Measurements from ENCODE around the gene NUAK2.
"Not testable (repeated sequence)": the region's sequence is repeated elsewhere in the genome, so short reads cannot be mapped to it uniquely, and the experiment has no call there.

NUAK2 gene

DNA sequence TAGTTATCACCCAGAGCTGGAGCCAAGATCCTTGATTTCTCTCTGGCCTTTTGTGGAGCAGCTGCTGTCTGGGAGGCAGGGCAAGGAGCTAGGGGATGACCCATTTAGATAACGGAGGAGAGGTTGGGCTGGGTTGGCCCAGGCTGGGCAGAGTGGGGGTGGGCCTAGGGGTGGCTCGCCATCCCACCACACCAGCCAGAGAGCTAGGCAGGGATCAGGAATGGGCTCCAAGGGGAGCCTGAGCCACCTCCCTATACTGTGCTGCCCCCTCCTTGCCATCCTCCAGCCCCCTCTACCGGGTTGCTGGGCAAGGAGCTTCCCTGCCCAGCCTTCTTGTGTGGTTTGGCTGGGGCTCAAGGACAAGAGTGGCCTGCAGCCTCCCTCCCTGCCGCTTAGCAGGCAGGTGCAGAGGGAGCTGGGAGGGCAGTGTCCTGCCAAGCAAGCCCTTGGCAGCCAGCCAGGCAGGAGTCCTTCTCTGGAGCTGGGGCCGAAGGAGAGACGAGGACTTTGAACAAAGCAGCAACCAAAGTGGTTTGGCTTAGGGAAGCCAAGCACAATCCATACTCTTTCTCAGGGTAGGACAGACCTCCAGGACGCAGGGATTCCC is 4.1 kb downstream of the NUAK2 start:
- no peak for DNase-seq

DNA sequence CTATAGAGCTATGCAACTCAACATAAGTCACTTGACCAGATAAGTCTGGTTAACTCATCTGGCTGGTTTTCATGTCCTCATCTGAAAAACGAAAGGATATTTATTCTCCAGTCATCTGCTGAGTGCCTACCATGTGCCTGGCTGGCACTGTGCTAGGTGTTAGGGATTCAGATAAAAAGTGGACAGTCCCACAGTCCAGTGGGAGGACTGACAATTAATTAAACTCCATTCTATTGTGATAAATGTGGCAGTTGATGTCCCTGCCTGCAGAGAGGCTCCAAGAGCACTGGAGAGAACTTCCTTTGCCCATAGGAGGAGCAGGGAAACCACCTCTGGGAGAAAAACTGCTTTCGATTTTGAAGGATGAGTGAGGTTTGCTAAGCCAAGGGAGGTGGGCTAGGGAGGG is 5.4 kb downstream of the NUAK2 start:
- DNase-seq: no peak

DNA sequence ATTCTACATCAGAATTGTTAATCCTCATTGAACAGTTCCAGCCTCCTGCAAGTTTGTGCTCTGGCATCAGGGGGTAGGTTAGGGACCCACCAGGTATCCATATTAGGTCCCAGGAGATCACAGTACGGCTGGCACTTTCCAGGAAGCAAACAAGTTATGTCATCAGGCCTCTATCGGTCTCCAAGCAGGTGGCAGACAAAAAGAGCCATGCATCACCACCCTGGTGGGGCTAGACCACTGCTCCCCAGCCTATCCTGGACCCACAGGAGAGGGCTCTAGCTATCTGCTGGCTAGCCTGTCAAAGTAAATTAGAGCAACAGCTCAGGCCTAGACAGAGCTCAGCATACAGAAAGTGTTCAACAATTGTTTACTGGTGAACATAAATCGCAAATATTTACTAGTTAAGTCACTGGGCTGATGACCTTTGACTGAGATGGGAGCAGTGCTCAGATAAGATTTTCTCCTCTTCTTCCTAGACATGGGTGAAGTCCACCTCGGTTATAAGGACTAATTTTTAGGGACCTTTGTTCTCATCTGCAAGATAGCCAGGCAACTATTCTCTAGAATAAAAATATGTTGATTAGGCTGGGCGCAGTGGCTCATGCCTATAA is 6.4 kb downstream of the NUAK2 start:
- no peak for DNase-seq

DNA sequence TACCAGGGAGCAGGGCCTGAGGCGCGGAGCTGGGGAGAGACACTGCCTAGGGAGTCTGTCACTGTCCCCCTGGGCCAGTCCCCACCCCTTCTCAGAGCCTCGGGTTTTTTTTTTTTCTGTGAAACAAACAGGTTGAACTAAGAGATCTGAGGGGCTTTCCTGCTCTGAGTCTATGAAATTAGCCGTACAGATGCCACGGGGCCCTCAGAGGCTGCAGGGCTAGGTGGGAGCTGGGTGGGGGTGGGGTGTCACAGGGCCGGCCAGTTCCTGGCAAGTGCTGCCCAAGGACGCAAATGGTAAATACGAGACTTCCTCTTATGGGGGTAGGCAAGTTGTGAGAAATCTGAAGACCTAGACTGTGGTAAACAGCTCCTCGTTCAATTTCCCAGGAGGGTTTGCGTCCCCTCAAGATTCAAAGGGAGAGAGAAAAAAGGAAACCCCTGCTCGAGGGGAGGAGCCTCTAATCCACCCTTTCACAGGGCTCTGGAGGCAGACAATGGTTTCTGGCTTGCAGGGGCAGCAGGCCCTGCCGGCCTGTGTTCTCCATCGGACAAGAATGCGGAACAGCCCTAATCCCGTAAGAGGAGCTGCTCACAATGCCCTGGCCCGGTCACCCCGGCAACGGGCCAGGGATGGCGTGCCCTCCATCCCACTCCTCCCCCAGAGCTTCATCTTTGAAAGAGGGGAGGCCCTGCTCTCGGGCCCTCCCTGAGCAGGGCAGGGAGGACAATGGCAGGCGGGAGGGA is 7.8 kb downstream of the NUAK2 start:
- no peak for DNase-seq

DNA sequence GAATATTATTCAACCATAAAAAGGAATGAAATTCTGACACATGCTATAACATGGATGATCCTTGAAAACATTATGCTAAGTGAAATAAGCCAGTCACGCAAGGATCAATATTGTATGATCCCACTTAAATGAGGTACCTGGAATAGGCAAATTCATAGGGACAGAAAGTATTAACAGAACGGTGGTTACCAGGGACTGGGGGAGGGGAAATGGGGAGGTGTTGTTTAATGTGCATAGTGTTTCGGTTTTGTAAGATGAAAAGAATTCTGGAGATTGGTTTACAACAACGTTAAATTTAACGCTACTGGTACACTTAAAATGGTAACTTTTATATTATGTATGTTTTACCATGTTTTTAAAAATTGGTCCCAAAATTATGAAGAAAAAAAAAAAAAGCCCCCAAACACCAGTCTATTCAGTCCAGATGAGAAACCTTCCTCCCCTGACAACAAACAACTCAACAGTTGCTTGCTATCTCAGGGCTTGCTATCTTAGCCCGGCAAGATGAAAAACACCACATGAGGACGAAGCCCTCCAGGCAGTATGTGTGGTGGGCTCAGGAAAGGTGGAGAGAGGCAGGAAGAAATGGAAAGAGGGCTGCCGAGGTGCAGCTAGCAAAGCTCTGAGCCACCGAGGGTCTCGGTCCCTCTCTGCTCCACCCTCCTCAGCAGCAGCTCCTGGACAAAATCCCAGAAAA is 8.5 kb downstream of the NUAK2 start:
- DNase-seq: no peak

DNA sequence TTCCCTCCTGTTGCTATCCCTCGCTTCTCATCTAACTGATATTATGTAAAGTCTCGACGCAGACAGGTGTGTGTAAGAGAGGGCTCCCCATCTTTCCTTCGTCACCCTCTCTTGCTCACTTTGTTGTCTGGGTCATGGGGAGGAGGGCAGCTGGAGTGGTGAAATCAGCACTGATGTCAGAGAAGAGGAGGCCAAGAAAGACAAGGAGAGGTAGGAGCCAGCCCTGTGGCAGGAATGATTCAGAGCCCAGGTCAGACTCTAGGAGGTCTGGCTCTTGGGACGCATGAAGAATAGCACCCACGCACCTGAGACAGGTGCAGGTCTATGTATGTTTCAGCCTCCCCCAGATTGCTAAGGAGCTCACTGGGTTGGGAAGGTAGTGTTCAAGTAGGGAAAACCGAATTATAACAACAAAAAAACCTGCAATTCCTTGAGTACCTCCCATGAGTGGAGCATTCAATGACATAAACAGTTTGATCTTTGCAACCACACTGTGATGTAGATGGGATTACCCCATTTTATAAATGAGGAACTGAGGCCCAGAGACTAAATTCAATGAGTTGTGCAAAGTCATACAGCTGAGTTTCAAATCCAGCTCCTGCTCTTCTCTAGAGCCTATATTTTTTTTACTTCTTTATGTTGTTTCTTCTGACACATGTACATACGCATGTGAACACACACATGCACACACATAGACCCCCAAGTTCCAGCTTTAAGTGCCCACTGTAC is 10.4 kb downstream of the NUAK2 start:
- DNase-seq: no peak

DNA sequence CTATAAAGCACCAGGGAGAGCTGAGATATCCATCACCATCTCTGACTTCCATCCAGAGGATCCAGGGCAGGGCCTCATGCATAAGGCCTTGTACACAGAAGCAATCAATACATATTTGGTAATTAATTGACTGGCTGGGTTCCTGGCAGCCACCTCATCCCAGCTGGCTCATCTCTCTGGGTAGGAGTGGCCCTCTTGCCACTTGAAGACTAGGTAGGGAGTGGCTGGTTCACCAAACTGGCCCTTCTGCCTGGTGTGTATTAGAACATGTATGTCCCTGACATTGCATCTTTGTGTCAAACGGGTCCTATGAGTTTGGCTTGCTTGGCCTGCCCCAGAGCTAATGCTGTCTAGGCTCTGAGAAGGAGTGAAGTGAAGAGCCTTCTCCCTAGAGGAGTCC is 11.8 kb downstream of the NUAK2 start:
- no peak for DNase-seq

DNA sequence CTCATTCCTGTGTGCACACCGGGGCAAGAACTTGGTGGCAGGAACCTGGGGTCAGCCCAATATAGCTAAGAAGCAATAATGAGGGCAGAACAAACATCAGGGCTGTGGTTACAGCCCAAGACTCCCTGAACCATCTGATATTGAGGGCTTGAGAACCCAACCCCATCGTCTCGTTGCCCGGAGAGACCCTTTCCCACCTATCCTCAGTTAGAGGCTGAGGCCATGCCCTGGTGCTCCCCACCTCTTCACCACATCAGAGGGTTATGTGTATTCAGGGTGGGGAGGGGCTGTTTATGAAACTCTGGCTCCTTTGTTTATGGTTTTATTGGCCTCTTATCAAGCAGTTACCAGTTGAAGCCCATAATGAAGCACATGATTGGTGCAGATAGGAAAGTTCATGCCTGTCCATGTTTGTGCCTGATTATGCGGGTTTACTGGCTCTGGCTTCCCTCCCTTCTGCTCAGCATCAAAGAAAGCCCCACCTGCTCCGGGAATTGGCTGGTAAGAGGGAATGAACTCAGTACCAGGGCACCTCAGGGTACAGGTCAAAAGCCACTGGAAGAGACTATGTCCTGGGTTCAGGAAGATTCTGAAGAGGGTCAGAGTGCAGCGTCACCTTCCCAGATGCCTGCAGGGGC is 14.5 kb downstream of the NUAK2 start:
- no peak for DNase-seq

DNA sequence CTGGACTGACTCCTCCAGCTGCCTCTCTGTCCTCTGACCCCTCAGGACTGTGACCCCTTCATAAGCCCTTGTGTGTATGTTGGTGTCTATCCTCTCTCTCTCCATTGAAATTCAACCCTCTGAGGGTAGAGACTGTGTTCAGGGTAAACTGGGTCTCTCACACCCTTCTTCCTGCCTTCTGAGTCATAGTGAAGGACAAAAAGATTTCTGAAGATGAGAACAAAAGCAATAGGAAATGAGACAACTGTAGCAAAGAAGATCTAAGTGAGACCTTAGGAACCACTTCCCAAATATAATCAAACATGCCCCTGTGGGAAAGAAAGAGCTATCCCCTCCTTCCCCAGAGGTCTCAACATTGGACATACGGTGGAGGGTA is 16.9 kb downstream of the NUAK2 start:
- DNase-seq: no peak

DNA sequence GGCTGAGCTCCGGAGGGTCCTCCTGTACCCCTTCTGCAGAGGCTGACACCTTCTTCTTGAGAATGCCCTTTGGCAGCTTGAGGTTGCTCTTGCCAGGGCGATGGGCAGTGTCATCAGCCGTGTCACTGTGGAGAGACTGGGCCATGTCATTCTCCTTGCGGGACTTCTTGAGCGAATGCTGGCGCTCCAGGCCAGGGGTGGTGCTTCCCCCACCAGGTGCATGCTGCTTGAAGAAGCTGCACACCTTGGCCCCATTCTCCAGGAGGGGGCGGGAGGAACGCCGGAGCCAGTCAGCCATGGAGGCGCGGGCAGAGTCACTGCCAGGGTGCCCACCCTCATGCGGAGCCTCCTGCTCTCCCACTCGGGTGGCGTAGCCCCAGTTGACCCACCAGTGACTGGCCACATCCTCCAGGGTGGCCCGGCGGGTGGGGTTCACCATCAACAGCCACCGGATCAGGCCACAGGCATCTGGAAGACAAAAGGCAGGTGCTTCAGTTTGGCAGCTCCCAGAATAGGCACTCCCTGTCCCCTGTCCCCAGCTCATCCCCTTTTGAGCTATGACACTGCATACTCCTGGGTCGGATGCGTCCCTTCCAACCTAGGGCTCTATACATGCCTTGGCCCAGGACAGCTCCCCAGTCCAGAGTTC is 17.4 kb downstream of the NUAK2 start:
- no peak for DNase-seq

DNA sequence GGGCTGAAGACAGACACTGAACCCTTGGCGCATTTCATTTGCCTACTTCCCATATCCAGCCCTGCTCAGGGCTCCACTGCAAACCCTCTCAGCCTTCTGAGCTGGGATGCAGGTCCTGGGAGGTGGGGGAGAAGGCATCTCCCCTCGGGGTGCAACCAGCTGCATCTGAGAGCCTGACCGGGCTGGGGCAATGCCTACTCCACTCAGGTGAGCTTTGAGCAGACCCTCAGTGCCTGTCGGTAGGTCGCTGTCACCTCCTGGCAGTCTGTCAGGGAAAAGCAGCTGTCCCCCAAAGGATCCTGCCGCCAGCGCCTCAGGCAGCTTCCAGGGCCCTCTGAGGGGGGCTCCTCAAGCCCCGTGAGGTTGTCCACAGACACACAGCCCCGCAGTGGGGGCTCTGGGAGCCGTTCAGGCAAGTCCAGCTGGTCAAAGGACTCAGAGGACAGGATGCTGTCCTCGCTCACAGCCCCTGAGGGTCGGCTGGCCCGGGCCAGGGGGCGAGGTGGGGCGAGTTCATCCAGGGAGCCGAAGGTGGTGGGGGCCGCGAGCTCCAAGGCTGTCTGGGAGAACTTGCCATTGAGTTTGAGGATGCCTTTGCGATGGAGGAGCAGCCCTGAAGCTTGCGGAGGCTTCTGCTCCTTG is 18.2 kb downstream of the NUAK2 start:
- no peak for DNase-seq

DNA sequence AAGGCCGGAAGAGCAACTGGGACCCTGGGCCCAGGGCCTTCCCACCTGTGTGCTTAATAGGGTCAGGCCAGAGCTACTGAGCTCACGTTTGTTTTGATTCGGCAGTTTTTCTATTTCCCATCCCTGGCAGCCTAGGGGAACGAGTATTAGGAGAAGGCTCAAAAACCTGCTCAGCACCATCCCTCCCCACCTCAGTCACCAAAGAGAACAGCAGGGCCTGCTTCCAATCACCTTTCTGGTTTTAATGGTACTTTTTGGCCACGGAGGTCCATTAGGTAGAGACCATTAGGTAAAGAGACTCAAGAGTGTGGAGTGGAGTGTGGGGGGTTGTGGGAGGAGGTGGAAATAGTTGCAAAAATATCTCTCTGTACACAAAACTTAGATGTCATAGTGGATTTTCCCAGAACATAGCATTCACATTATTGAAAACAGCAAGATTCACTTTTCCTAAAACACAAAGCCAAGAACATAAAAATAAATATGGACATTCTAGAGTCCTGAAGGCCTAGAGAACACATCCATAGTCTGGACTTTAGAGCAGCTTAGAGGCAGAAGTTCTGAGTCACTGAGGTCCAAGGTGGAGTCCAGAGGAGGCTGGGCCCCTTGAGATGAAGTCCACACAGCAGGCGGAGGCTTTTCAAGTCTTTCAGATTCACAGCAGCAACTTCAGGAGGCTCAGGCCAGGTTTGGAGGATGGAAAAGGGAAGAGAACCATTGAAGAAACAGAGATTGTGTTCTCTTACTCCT is 19.5 kb downstream of the NUAK2 start:
- no peak for DNase-seq

DNA sequence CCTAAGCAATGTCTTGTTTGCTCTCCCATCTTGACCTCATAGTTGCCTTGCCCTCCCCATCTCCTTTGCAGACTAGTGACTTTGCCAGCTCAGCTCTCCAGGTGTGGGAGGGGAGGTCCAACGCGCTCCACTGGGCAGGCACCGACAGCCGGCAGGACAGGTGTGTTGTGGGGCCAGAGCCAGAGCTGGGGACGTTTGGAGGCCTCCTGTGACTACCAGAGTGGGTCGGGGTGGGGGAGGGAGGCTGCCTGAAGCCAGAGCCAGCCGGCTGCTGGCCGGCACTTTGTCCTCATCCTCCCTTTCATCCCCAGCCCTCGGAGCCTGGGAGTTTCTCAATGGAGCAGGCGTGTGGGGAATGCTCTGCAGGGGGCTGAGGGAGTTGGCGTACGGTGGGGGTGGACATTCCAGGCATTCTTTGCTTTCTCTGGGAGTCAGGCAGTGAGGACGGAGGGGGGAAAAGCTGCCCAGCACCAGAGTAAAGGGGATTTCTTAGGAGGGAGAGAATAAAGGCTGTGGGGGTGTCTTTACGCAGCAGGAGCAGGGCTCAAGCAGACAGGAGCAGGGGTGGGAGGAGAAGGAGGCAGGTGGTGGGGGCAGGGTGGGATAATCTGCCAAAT is 20.2 kb downstream of the NUAK2 start:
- DNase-seq: no peak

DNA sequence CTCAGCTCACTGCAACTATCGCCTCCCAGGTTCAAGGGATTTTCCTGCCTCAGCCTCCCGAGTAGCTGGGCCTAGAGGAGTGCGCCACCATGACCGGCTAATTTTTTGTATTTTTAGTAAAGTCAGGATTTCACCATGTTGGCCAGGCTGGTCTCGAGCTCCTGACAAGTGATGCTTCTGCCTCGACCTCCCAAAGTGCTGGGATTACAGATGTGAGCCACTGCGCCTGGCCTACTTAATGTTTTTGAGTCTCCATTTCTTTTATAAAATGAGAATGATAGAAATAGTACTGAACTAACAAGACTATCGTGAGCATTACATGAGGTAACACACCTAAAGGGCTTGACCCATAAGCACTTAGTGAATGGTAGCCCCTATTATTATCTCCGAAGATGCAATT is 21.4 kb downstream of the NUAK2 start:
- no peak for DNase-seq

DNA sequence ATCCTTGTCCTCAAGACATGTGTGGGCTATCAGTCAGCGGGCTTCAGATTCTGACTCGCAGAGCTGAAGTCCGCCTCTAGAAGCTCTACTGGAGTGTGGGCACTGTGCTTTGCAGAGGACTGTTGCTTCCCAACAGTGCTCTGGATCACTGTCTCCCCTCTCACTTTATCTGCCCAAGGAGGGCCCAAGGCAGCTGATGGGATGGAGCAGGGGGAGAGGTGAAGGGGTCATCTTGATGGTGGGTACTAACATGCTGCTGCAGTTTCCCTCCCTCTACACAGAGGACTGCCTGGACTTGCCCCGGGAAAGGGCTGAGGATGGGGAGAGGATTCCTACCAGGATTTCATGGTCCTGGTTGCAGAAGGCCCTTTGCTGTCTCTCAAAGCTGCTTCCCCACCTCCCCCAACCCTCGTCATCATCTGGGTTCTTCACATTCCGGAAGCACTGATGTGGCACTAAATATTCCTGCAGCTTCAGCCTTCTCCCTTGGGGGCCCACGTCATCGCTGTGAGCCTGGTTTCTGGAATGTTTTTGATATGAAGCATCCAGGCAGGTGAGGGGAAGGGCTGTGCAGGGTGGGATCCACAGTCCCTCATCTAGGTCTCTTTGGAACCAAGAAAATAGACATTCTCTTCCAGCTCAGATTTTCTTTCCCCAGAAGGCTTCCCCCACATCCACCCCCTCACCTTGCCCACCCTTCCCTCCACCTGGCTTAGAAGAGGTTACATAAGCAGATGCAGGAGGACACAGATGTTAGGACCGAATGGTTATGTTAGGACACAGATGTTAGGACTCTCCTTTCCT is 23.2 kb downstream of the NUAK2 start:
- no peak for DNase-seq

DNA sequence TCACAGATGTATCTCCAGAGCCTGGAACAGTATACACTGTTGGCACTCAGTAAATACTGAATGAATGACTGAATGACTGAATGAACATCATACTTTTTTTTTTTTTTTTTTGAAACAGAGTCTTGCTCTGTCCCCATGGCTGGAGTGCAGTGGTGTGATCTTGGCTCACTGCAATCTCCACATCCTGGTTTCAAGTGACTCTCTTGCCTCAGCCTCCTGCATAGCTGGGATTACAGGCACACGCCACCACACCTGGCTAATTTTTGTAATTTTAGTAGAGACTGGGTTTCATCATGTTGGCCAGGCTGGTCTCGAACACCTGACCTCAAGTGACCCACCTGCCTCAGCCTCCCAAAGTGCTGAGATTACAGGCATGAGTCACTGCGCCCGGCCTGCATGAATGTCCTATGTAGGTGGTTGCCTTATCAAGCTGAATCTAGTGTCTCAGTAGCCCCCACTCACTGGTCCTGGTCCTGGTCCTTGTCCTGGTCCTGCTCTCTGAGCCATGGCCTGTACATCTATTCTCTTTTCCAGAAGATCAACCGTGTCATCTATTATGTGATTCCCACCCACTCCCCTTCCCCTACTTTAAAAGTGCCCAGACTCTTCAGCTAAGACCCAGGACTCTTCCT is 23.9 kb downstream of the NUAK2 start:
- DNase-seq: not testable (repeated sequence)

DNA sequence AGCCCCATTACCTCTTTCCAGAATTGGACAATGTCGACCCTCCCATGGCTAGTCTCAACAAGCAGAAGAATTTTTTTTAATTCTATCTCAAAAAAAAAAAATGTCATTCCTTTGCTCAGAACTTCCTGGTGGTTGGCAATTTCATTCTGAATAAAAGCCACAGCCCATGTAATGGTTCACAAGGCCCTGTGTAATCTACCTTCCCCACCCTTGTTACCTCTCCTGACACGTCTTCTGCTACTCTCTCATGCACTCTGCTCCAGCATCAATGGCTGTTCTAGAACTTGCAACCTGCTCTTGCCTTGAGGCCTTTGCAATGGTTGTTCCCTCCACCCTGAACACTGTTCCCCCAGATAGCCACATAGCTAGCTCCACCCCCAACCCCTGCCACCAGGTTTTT is 25.4 kb downstream of the NUAK2 start:
- DNase-seq: no peak

DNA sequence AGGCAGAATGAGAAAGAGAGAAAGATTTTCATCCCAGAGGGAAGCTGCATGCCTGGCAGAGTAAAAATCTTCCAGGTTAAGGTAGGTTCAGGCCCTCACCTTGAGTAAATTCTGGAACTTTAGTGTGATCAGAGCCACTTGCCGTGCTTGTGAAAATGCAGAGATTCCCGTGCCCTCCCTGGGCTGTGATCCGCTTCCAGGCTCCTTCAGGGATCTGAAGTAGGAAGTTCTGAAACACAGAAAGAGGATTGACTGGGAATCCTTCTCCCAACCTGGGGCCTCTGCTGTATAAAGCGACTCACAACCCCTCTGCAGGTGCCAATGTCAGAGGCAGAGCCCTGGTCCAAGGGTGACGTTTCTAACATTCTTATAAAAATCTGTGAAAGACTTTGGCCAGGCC is 26.6 kb downstream of the NUAK2 start:
- no peak for DNase-seq
